OCI-LY7 (cell line): ENCODE data around the gene HERC5.

ENCODE experiments used
- EZH2phosphoT487 ChIP-seq: fragments of 200-600 bp; sonication (generic); IDR thresholded peaks from 2 replicates; pipeline ENCODE4 v1.6.1; 2018; ENCODE audit warnings: low read depth, borderline replicate concordance, mild to moderate bottlenecking, mixed run types, antibody characterized with exemption, low read length, moderate library complexity, mixed read lengths
- TF ChIP-seq, protein P1 (sequence below): fragments of 200-600 bp; sonication (generic); conservative IDR thresholded peaks from 2 replicates; pipeline ENCODE4 v1.5.1; 2014; ENCODE audit warnings: mild to moderate bottlenecking, antibody characterized with exemption, low read length, moderate library complexity, mixed read lengths

DNA sequence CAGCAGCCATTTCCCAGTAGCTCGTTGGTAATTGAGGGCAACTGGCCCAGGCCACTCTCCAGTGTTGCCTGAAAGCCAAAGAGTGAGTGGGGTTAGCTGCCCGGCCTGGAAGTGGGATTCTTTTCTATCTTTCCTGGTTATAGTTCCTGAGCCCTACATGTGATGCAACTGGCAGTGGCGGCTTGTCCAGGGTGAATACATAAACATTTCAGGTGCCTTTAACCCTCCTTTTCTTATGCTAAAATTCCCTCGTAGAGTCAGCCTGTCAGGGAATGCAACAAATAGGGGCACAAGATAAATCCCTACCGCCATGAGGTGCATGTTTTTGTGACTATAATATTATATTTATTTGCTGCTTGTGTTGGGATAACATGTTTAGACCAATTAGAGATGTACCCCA, 13.4 kb upstream of the HERC5 start:
- TF ChIP-seq, protein P1, sequence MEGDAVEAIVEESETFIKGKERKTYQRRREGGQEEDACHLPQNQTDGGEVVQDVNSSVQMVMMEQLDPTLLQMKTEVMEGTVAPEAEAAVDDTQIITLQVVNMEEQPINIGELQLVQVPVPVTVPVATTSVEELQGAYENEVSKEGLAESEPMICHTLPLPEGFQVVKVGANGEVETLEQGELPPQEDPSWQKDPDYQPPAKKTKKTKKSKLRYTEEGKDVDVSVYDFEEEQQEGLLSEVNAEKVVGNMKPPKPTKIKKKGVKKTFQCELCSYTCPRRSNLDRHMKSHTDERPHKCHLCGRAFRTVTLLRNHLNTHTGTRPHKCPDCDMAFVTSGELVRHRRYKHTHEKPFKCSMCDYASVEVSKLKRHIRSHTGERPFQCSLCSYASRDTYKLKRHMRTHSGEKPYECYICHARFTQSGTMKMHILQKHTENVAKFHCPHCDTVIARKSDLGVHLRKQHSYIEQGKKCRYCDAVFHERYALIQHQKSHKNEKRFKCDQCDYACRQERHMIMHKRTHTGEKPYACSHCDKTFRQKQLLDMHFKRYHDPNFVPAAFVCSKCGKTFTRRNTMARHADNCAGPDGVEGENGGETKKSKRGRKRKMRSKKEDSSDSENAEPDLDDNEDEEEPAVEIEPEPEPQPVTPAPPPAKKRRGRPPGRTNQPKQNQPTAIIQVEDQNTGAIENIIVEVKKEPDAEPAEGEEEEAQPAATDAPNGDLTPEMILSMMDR: no peak
- no peak for TF ChIP-seq EZH2phosphoT487
